ENCODE data around the gene ATP10A. TPM values are rescaled to one million over a fixed set of nuclear protein-coding genes. Genes with fewer than 3 reads are reported as not detected.

Gene ATP10A
- total and polyA plus RNA-seq, 2 of the 8 experiments (the other 6 are each of a cell fraction or from before 2014, with no cell fraction given), result 2.0 to 2.8 TPM

DNA sequence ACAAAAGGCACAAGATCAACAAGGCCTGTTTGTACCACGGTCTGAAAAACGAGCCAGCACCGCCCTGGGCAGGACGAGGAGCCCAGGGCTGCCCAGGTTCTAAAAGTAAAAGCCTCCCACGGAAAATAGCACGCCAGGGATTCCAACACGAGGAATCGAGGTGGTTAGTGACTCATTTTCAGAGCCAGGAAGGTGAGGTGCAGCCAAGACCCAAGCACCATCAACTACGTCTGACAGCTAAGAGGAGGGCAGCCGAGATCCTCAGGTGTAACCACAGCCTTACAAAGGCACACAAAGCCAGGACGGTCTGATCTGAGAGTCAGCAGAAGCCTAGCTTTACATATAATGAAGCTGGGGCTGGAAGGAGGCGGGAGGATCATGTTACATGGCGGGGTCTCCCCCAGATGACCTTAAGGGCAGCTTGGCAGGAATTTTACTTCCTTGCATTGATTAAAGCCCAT is 52.5 kb downstream of the ATP10A start:
- TF ChIP-seq RAD21 (IDR thresholded peaks at IDR 0.05 in 1 of 2, conservative IDR thresholded peaks at IDR 0.05 in 1 of 2; ENCODE audit: low read depth in 2 of 2, low read length in 2 of 2) (no peak), TBP (IDR thresholded peaks at IDR 0.05; ENCODE audit: low read depth, low read length) (0 out of 2 replicates have a peak, but pooled peaks have one; percentile 30), ASH2L (IDR thresholded peaks at IDR 0.05; ENCODE audit: low read length) (no peak), EP300 (IDR thresholded peaks at IDR 0.05; ENCODE audit: borderline replicate concordance in 1 of 2, low read depth in 2 of 2, low read length in 2 of 2) (no peak), JUN (IDR thresholded peaks at IDR 0.05; ENCODE audit: low read depth, low read length) (no peak), USF2 (IDR thresholded peaks at IDR 0.05; ENCODE audit: low read length) (no peak), JUND (IDR thresholded peaks at IDR 0.05; ENCODE audit: low read length) (no peak), CBX8 (IDR thresholded peaks at IDR 0.05; ENCODE audit: borderline replicate concordance, low read depth, low read length) (no peak)
- Histone ChIP-seq H3K4me2 (ENCODE audit: insufficient read depth in 1 of 2, low read depth in 2 of 2, low read length in 2 of 2) (peak overlapping the region; percentile 15 to 22; a peak in 1 of 4 replicates), H3K4me1 (replicated peaks in 1 of 4; ENCODE audit: control insufficient read depth in 3 of 4, insufficient read depth in 4 of 4, low read length in 3 of 4) (peaks cover 0 to 10% (median 8%) of the 10 kb centered on the region in 4 experiments; a peak in 4 of 7 replicates), H3K14ac (ENCODE audit: insufficient read length) (no peak overlapping the region), H2BK20ac (ENCODE audit: low read length) (no peak overlapping the region), H2BK5ac (ENCODE audit: low read depth, low read length) (no peak overlapping the region), H3K36me3 (ENCODE audit: control insufficient read depth in 2 of 4, insufficient read depth in 4 of 4, low read length in 3 of 4) (no peaks in the 10 kb centered on the region), H3K79me2 (ENCODE audit: control insufficient read depth in 1 of 2, insufficient read depth in 2 of 2, low read length in 2 of 2) (no peaks in the 10 kb centered on the region), H4K8ac (ENCODE audit: extremely low read depth, insufficient read depth, low read length) (no peak overlapping the region), H2AK5ac (ENCODE audit: low read depth, low read length) (no peak overlapping the region), H3K23ac (ENCODE audit: insufficient read length) (no peak overlapping the region), H2BK15ac (ENCODE audit: low read length) (no peak overlapping the region), H3K18ac (ENCODE audit: extremely low read depth, low read length) (0 out of 2 replicates have a peak overlapping the region, but pooled peaks have one; percentile 34), H2AFZ (ENCODE audit: low read length) (no peak overlapping the region), H3K56ac (replicated peaks; ENCODE audit: insufficient read length, low read depth, low read length) (no peak overlapping the region), H2BK12ac (ENCODE audit: low read depth, low read length) (no peak overlapping the region), H2BK120ac (replicated peaks; ENCODE audit: low read depth, low read length) (no peak overlapping the region), H3K27ac (ENCODE audit: low read depth, low read length) (no peak overlapping the region), H3K9me3 (ENCODE audit: insufficient read depth in 2 of 2, low read depth in 1 of 2, low read length in 1 of 2) (no peaks in the 10 kb centered on the region), H3K4ac (replicated peaks; ENCODE audit: insufficient read length, low read depth, low read length) (no peak overlapping the region), H3K27me3 (replicated peaks in 1 of 4; ENCODE audit: control insufficient read depth in 3 of 4, extremely low read depth in 1 of 4, insufficient read depth in 3 of 4, low read length in 3 of 4) (no peaks in the 10 kb centered on the region), H3K23me2 (ENCODE audit: low read depth, low read length) (no peaks in the 10 kb centered on the region), H4K20me1 (replicated peaks in 1 of 2; ENCODE audit: control insufficient read depth in 1 of 2, insufficient read depth in 2 of 2, low read length in 2 of 2) (no peaks in the 10 kb centered on the region), H3K4me3 (ENCODE audit: extremely low read depth in 1 of 4, insufficient read depth in 2 of 4, low read depth in 3 of 4, low read length in 4 of 4) (no peak overlapping the region), H3K79me1 (ENCODE audit: low read depth, low read length) (no peaks in the 10 kb centered on the region; the same call in 1 of the 2 replicates), H4K91ac (replicated peaks; ENCODE audit: insufficient read length, low read length) (no peak overlapping the region), H4K5ac (ENCODE audit: insufficient read length, low read depth, low read length) (no peak overlapping the region), H3K9ac (replicated peaks in 1 of 4; ENCODE audit: extremely low read depth in 1 of 4, low read depth in 3 of 4, low read length in 3 of 4) (no peak overlapping the region)
- 56% methylated on average over 13 of the region's 13 CpGs; no CpG with 5 or more reads in 1 of the 2 experiments for WGBS, 2 experiments (ENCODE audit: extremely low coverage in 1 of 2, insufficient coverage in 1 of 2, insufficient read length in 1 of 2, insufficient replicate concordance in 2 of 2, low coverage in 1 of 2, low lambda C conversion rate in 2 of 2, missing lambda C conversion rate in 1 of 2)
- DNase-seq (ENCODE audit: low read depth in 1 of 2, low spot score in 2 of 2) (no peak), FAIRE-seq (peak; percentile 28)
- POLR2A ChIA-PET (ENCODE audit: partially characterized antibody), result interaction anchor here (0.7 kb wide), 1 partner anchor 9 kb away, joined by 3 read pairs; no protein-coding TSS in a partner anchor
- CTCF ChIA-PET (ENCODE audit: partially characterized antibody), result interaction anchor here (1.2 to 2.6 kb wide), 2 partner anchors 27 to 124 kb away, joined by 4 to 10 read pairs; no protein-coding TSS in a partner anchor

Data from H1 (cell line).